K562 (cell line): ENCODE measurements around the gene CRTC3. TPM values are rescaled to one million over a fixed set of nuclear protein-coding genes. Genes with fewer than 3 reads are reported as not detected.
A peak's percentile ranks its signal among the peaks of the same experiment; 100 is the strongest.

ENCODE experiments used
- ARID1B ChIP-seq: fragments of 450-650 bp; IDR thresholded peaks from 2 replicates; pipeline ENCODE4 v1.6.1; 2016; ENCODE audit warnings: antibody characterized with exemption, mild to moderate bottlenecking, inconsistent platforms
- ARID4B ChIP-seq: sonication (generic); formaldehyde crosslinking; IDR thresholded peaks from 2 replicates; pipeline ENCODE4 v1.8.0; 2022; ENCODE audit warnings: mild to moderate bottlenecking, missing genetic modification reagents
- ATF7 ChIP-seq: fragments of 450-650 bp; IDR thresholded peaks from 2 replicates; pipeline ENCODE4 v1.7.1; 2014; ENCODE audit warnings: mild to moderate bottlenecking, moderate library complexity
- DPF2 ChIP-seq: fragments of 450-650 bp; IDR thresholded peaks from 2 replicates; pipeline ENCODE4 v1.6.1; 2016
- KLF10 ChIP-seq: fragments of 250-450 bp; sonication (Bioruptor Pico); IDR thresholded peaks from 2 replicates; pipeline ENCODE4 v1.6.1; 2021; ENCODE audit warnings: matching md5 sums
- MTA1 ChIP-seq: fragments of 450-650 bp; IDR thresholded peaks from 2 replicates; pipeline ENCODE4 v1.6.1; 2017; ENCODE audit warnings: borderline replicate concordance
- NFXL1 ChIP-seq: fragments of 450-650 bp; formaldehyde crosslinking; IDR thresholded peaks from 2 replicates; pipeline ENCODE4 v1.4.0; 2021; ENCODE audit warnings: mild to moderate bottlenecking
- POLR2H ChIP-seq: IDR thresholded peaks from 2 replicates; pipeline ENCODE4 v1.6.1; 2016; ENCODE audit warnings: missing genetic modification characterization, low read depth, mild to moderate bottlenecking, control low read depth, missing compliant biosample characterization, moderate library complexity
- PRDM10 ChIP-seq: fragments of 450-650 bp; IDR thresholded peaks from 2 replicates; pipeline ENCODE4 v1.6.1; 2018; ENCODE audit not compliant: partially characterized antibody
- SIN3B ChIP-seq: fragments of 450-650 bp; IDR thresholded peaks from 2 replicates; pipeline ENCODE4 v1.6.1; 2017; ENCODE audit warnings: low read depth, mild to moderate bottlenecking, moderate library complexity
- TRIM28 ChIP-seq: fragments of 450-650 bp; IDR thresholded peaks from 2 replicates; pipeline ENCODE4 v1.6.1; 2017
- USF1 ChIP-seq: sonication (generic); formaldehyde crosslinking; IDR thresholded peaks from 2 replicates; pipeline ENCODE4 v1.9.0; 2022; ENCODE audit warnings: mild to moderate bottlenecking, missing genetic modification reagents
- ZBTB11 ChIP-seq, 3 experiments: fragments of 200-800 bp in 1 of 3; fragments of 250-450 bp in 1 of 3; fragments of 450-650 bp in 1 of 3; sonication (Bioruptor Pico) in 1 of 3; sonication (Bioruptor generic) in 1 of 3; formaldehyde crosslinking in 1 of 3; IDR thresholded peaks; 2 replicates each; pipeline versions ENCODE4 v1.6.1 to v1.8.0; 2016 to 2022; ENCODE audit warnings: mild to moderate bottlenecking in 2 of 3, missing genetic modification characterization in 2 of 3, missing compliant biosample characterization in 1 of 3, moderate library complexity in 1 of 3
- ZNF239 ChIP-seq: fragments of 250-450 bp; sonication (Bioruptor Pico); IDR thresholded peaks from 2 replicates; pipeline ENCODE4 v1.4.0; 2020; ENCODE audit warnings: mild to moderate bottlenecking
- ZNF263 ChIP-seq: sonication (generic); formaldehyde crosslinking; IDR thresholded peaks from 2 replicates; pipeline ENCODE4 v1.8.0; 2022; ENCODE audit warnings: mild to moderate bottlenecking, missing genetic modification reagents, borderline replicate concordance
- polyA plus RNA-seq, 8 experiments: library from polyadenylated mRNA; depleted of rRNA in 4 of 8; stranded (reverse) in 5 of 8; unstranded in 3 of 8; fragments of >200 nt; fragmentation: Nextera tagmentation in 2 of 8; fragmentation: Illumina TruSeq in 1 of 8; extraction: Ambion mirVana in 2 of 8; extraction: Trizol in 1 of 8; gene quantifications; 2 replicates each; pipeline versions ENCODE4 v1.2.1 to v1.2.3, GENCODE V29; 2011 to 2014; ENCODE audit warnings: inconsistent platforms in 1 of 8, missing spikeins in 1 of 8
- total RNA-seq, 7 experiments: library from RNA; depleted of rRNA in 6 of 7; stranded (reverse); fragments of >200 nt in 6 of 7; fragmentation: Illumina TruSeq in 2 of 7; extraction: Trizol in 2 of 7; gene quantifications; 2 replicates each; pipeline versions ENCODE4 v1.2.1 to v1.2.3, GENCODE V29; 2011 to 2021; ENCODE audit warnings: low replicate concordance in 1 of 7

Gene CRTC3
- total and polyA plus RNA-seq, 9 of the 15 experiments (the other 6 are each of a cell fraction or from before 2014, with no cell fraction given): 1.2 to 19.0 (median 11.6) TPM

GRCh38 chr15:90660195-90660998 is 130.7 kb downstream of the CRTC3 start (continued):
- peak in 1 of 3 experiments; percentile 54; a peak in 1 of 6 replicates for TF ChIP-seq ZBTB11 (CRISPR knock-in tag; IDR thresholded peaks at IDR 0.05)
- TF ChIP-seq PRDM10: peak; percentile 37
- TF ChIP-seq ARID1B: peak; percentile 75
- TF ChIP-seq SIN3B: no peak
- no peak for TF ChIP-seq USF1 (CRISPR knock-in tag)
- TF ChIP-seq MTA1: 0 out of 2 replicates have a peak, but pooled peaks have one; percentile 56
- TF ChIP-seq NFXL1 (CRISPR knock-in tag): 0 out of 2 replicates have a peak, but pooled peaks have one; percentile 17
- TF ChIP-seq TRIM28: no peak
- TF ChIP-seq ZNF263: peak; percentile 42; the same call in 1 of the 2 replicates
- TF ChIP-seq DPF2: peak; percentile 88
- TF ChIP-seq ARID4B: peak; percentile 39; the same call in 1 of the 2 replicates
- no peak for TF ChIP-seq ZNF239 (CRISPR knock-in tag)
- TF ChIP-seq KLF10 (CRISPR knock-in tag): no peak
- 0 out of 2 replicates have a peak, but pooled peaks have one; percentile 38 for TF ChIP-seq POLR2H (tag)
- TF ChIP-seq ATF7: peak; percentile 48
